ENCODE data around the gene KCTD19. TPM values are rescaled to one million over a fixed set of nuclear protein-coding genes. Genes with fewer than 3 reads are reported as not detected.
A peak's percentile ranks its signal among the peaks of the same experiment; 100 is the strongest.

Gene KCTD19
- total and polyA plus RNA-seq, 2 donors (not counting 1 experiment from before 2014, with no cell fraction given), result 0.52 TPM; not detected in 1

GRCh38 chr16:67246756-67247191 is 79.8 kb downstream of the KCTD19 start:
- Histone ChIP-seq H3K4me3 (ENCODE audit: control extremely low read depth in 1 of 5, extremely low read depth in 1 of 5, insufficient read depth in 1 of 5, low read depth in 2 of 5, low read length in 4 of 5) (peak overlapping the region; percentile 70 to 97 (median 79)), H3K4me1 (ENCODE audit: control insufficient read depth in 2 of 2, insufficient read depth in 2 of 2, low read length in 2 of 2) (peaks cover 46 to 55% of the 10 kb centered on the region in 2 donors), H3K4me2 (replicated peaks; ENCODE audit: low read depth, low read length, poor library complexity, severe bottlenecking) (peak overlapping the region; percentile 100), H2AFZ (ENCODE audit: insufficient read depth, low read depth, low read length, poor library complexity, severe bottlenecking) (peak overlapping the region; percentile 82), H3K79me2 (ENCODE audit: control insufficient read depth, insufficient read depth, low read length) (peaks cover 20% of the 10 kb centered on the region), H3K27ac (ENCODE audit: low read length in 2 of 2) (peak overlapping the region; percentile 16 to 48), H3K9me3 (ENCODE audit: control extremely low read depth in 1 of 3, control insufficient read depth in 2 of 3, insufficient read depth in 1 of 3, low read length in 2 of 3) (no peaks in the 10 kb centered on the region), H3K27me3 (replicated peaks in 1 of 4; ENCODE audit: control extremely low read depth in 1 of 4, control insufficient read depth in 3 of 4, insufficient read depth in 4 of 4, low read length in 3 of 4) (peaks cover 0 to 17% (median 12%) of the 10 kb centered on the region in 4 experiments), H3K36me3 (replicated peaks in 1 of 2; ENCODE audit: control extremely low read depth in 1 of 2, control insufficient read depth in 1 of 2, extremely low read depth in 1 of 2, insufficient read depth in 2 of 2, low read length in 1 of 2) (peaks cover 0 to under 1% of the 10 kb centered on the region in 2 experiments), H4K20me1 (ENCODE audit: control insufficient read depth, insufficient read depth, low read length, poor library complexity, severe bottlenecking) (peaks cover 8% of the 10 kb centered on the region), H3K9ac (ENCODE audit: low read length) (peak overlapping the region; percentile 81)
- Mint-ChIP-seq H3K4me1 (peaks cover 53% of the 10 kb centered on the region), H3K27me3 (peaks cover 9% of the 10 kb centered on the region), H3K4me3 (peak overlapping the region; percentile 96), H3K9me3 (ENCODE audit: insufficient read depth) (no peaks in the 10 kb centered on the region), H3K27ac (peak overlapping the region; percentile 70)
- ChIA-PET CTCF (interaction anchor here (1.0 to 4.2 kb wide), 7 partner anchors 15 to 103 kb away, joined by 3 to 33 read pairs (median 10); partner anchors contain the start of gene TMEM208), POLR2A (interaction anchor here (0.6 to 3.7 kb wide), 3 partner anchors 20 to 233 kb away, joined by 3 to 27 read pairs (median 4); partner anchors contain the start of gene TMEM208)
- TF ChIP-seq CTCF (IDR thresholded peaks at IDR 0.05), result no peak
- TF ChIP-seq EZH2 (IDR thresholded peaks at IDR 0.05; ENCODE audit: borderline replicate concordance, insufficient read depth, low read depth, low read length, poor library complexity, severe bottlenecking), result no peak
- ATAC-seq (ENCODE audit: low read depth), result no peak
- WGBS (ENCODE audit: insufficient coverage), result 0% methylated on average over 26 of the region's 26 CpGs
- intact Hi-C loops (cut with micrococcal nuclease), result loop anchor here (1.0 to 10.0 kb wide), 7 partner anchors 19 to 418 kb away; partner anchors contain the start of genes ACD, ATP6V0D1, C16orf86 and E2F4
- DNase-seq, result no peak

Data from B cell (primary cell).